ENCODE measurements around the gene CPEB2. TPM values are rescaled to one million over a fixed set of nuclear protein-coding genes. Genes with fewer than 3 reads are reported as not detected.

Gene CPEB2
- polyA plus RNA-seq, 12 donors, result 5.2 to 17.3 (median 8.2) TPM; not detected in 1

GRCh38 chr4:15110120-15110571, 107.9 kb downstream of the CPEB2 start:
- no peak for DNase-seq

GRCh38 chr4:15116509-15117079, 114.3 kb downstream of the CPEB2 start:
- DNase-seq, result no peak

GRCh38 chr4:15117270-15117946, 115.1 kb downstream of the CPEB2 start:
- no peak for DNase-seq

GRCh38 chr4:15118292-15118691, 116.0 kb downstream of the CPEB2 start:
- no peak for DNase-seq
